HG03432 (cell line): ENCODE results near the gene DPCD.

Experiments used
- ATAC-seq: cut with Tn5 transposase; IDR thresholded peaks from one replicate; pipeline ENCODE4 v1.9.1; 2021; ENCODE audit warnings: mild to moderate bottlenecking, moderate library complexity; ENCODE audit not compliant: unreplicated experiment

The DPCD gene

DNA sequence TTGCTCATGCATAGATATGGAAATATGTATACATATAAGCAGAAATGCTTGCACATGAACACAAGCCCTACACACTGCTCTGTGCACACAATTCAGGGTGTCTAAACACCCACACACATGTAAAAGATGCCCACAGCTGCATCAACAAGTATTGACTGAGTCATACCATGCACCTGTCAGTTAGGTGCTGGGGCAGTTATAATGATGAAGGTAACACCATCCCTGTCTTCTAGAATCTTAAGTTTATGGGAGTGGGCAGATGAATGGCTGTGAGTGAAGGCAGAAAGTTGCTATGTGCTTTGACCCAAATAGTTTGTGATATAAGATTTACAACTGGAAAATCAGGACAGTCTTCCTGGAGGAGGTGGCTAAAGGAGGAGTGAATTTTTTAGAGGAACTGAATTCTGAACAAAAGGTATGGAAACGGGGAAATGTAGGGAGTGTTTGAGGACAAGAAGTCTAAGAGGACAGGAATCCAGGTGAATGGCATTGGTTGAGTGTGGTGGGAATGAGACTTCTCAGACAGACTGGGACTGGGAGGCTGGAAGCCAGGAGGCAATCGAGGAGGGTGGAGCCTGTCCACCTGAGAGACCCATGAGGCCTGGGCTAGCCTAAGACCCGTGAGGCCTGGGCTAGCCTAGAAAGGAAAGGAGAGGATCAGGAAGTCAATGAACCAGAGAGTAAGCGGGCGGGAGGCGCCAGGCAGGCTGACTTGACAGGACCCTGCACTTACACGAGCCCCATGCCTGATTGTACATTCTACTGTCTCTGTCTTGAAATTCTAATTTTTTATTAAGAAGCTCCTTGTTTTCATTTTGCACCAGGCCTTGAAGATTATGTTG lies 20.7 kb upstream of the DPCD start:
- no peak for ATAC-seq

DNA sequence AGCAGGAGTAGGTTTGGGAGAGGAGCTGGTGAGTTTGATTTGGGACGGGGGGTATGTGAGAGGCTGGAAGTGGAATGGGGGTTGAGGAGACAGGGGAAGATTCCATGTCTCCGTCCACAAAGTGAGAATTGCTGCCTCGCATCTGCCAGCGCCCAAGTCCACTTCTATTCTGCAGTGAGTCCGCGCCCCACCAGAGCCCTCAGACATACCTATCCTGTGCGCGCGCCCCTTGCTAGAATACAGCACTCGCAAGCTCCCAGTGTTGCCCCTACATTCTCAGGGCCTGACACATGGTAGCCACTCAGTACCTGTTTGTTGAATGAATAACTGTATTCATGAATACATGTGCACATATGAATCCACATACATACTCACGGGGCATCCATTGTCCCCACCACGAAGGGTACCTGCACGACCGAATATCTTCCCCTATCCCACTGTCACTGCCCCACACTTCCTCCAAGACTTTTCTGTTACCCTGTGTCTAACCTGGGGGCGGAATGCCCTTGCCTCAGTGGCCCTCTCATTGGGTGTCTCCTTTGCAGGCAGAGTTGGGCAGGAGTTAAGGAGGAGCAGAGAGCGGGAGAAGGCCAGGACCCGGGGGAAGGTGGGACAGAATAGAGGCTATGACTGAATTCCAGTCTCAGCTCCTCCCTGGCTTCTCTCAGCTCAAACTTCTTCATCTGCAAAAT lies 19.9 kb upstream of the DPCD start:
- ATAC-seq: no peak

DNA sequence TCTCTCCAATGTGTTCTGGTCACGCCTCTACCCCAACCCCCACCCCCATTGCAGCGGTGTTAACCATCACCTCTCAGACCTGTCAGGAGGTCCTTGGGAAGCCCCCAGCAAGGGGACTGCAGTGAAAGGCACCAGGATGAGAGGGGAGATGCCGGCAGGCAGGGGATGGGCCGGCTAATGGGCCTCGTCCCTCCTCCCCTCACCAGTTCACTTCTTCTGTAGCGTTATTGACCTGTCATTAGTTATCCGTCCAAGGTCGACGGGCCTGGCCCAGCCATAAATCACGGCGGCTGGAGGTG lies 18.8 kb upstream of the DPCD start:
- no peak for ATAC-seq

DNA sequence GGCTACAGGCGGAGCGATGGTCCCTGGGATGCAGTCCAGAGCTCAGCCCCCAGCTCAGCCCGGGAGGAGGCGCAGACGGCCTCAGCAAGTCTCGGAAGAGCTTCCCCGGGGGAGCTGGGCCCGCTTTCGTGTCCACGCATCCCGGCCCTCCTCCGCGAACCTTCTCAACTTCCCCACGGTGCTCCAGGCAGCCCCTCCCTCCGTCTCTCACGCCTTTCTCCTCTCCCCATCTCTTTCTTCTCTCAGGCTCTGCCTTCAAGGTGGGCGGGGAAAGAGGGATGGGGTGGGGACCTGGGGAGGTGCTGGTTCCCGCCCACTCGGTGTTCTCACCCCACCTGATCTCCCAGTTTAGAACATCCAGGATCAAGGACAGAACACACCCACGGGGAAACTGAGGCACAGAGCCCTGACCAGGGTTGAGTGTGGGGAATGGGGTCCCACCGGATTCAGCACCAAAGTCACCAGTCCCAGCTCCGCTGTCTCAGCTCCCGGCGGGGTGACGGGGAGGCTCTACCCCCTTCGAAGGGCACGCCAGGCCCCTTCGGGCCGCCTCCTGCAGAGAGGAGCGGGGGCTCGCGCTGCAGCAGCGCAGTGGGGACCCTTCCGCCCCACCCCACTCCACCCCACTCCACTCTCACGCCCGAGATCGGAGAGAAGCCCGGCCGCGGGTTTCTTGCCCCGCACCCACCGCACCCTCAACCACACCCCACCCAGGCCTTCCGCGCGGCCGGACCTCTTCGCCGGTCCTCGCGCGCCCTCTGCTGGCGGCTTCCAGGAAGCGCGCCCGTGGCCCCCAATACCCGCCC lies 18.3 kb upstream of the DPCD start:
- peak; percentile 74 for ATAC-seq

DNA sequence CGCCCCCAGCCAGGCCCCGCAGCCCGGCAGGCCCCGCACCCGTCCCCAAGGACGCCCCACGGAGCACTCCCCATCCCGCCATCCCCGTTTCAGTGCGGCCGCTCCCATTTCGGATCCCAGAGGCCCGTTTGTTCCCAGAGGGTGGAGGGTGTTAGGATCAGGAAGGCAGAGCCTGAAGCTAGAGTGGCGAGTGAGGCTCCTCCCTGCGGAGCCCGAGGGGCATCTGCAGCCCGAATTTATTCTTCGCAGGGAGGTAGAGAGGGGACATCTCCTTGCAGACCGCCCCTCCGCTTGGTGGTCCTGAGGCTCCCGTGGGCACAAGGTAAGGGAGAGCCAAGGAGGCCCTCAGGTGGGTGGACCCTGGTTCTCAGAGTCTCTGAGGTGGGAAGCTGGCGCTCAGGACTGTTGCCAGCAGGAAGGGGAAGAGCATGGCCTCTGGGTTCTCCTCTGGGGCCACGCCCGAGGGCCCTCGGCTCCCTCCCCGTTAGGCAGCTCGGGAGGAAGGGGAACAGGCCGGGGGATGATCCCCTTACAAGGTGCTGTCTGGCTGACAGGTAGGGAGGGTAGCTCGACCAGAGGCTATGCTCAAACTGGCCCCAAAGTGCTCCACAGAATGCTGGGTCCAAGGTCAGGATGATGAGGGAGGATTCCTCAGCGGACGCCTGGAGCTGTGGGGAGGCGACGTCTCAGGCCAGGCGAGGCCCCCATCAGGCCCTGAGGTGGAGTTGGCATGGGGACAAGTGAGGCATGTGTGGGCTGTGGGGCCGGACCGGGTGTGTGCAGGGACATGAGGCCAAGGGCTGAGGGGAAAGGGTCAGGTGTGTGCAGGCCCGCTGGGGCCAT lies 17.5 kb upstream of the DPCD start:
- peak; percentile 29 for ATAC-seq

DNA sequence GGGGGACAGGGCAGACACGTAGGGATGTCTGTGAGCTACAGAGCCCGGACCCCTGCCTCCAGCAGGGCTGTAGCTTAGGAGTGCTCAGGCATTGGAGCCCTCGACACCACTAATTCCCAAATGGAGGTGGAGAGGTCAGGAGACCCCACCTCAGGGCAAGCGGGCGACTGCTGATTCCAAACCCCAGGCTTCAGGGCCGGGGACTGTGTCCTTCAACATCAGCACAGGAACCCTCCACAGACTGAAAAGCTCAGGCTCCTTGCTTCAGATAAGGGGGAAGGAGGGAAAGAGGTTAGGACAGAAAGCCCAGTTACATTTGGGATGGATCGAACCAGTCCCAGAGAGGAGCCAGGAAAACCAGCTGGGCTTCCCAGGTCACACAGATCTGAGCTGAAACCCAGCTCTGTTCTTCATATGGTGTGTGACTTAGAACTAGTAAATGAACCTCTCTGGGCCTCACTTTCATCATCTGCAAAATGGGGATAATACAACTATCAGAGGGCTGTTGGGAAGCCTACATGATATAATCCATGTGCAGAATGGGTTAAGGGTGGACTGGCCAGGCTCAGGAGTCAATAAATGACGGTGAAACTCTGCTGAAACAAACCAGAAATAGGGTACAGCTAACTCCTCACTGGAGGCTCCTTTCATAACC lies 16.7 kb upstream of the DPCD start:
- no peak for ATAC-seq

DNA sequence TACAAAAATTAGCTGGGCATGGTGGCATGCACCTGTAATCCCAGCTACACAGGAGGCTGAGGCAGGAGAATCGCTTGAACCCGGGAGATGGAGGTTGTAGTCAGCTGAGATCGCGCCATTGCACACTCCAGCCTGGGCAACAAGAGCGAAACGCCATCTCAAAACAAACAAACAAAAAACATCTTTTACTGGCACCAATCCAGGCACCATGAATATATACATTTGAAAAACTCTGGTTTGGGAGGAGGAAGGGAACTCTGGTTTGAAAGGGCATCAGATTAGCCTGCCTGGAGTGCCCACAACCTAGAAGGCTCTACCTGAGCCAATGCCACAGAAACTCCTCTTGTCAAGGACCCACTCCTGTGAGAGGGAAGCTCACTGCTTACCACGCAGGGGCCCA lies 16.0 kb upstream of the DPCD start:
- ATAC-seq: no peak

DNA sequence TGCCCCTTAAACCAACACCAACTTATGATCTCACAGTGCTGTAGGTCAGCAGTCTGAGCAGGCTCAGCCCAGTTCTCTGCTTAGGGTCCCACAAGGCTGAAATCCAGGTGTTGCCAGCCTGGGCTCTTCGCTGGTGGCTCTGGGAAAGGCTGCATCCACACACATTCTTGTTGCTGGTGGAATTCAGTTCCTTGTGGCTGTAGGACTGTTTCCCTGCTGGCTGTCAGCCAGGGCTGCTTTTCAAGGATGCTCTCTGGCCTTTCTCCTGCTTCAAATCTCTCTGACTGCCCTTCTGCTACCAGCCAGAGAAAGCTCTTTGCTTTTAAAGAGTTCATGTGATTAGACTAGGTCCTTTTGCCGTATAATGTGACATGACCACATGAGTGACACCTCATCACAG lies 15.3 kb upstream of the DPCD start:
- ATAC-seq: no peak

DNA sequence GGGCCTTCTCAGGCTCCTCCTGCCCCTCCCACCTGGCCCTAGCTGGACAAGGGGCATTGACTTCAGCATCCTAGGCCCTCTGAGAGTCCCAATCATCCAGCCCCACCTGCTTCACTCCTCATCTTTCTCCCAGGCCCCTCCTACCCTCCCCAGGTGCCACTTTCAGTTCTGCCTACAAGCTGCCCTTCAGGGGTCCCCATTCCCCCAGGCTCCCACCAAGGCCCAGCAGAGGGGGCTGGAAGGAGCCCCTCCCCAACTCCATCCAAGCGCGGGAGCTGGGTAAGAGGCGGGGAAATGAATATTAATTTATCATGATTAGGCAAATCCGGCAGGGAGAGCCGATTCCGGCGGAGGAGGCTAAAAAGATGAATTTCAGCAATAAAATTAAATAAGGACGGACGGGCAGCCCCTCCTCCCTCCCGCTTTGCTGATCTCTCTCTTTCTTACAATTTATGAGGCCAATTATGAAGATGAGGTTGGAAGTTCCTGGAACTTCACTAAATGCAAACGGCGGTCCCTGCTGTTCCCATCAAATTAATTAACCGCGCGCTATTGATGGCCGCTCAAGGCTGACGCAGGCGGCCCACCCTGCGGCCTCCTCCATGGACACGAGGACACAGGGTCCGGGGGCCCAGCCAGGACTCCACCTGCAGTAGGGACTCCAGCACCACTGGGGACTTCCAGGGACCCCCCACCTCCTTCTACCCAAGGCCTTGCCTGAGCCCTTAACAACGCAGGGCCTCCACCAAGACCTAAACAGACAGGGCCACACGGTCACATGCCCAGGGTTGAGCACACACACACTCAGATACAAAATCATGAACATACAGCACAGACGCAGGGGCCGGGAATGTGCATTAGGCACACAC lies 14.0 kb upstream of the DPCD start:
- no peak for ATAC-seq

DNA sequence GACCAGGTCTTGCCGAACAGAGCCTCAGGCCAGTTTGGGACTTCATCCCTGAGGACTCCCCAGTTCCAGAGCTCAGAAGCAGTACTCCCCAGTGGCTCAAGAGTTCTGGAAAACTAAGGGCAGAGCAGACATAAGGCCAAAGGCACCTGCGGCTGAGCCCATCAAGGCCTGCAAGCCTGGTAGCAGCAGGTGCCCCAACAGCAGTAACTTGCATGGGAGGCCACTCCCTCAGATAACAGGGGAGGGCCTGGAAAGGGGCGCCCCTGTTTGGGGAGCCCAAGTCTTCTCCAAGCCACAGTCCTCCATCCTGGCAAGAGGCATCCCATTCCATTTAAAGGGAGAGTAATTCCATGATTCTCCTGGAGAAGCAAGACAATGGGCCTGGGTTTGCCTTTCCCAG lies 13.0 kb upstream of the DPCD start:
- ATAC-seq: no peak

DNA sequence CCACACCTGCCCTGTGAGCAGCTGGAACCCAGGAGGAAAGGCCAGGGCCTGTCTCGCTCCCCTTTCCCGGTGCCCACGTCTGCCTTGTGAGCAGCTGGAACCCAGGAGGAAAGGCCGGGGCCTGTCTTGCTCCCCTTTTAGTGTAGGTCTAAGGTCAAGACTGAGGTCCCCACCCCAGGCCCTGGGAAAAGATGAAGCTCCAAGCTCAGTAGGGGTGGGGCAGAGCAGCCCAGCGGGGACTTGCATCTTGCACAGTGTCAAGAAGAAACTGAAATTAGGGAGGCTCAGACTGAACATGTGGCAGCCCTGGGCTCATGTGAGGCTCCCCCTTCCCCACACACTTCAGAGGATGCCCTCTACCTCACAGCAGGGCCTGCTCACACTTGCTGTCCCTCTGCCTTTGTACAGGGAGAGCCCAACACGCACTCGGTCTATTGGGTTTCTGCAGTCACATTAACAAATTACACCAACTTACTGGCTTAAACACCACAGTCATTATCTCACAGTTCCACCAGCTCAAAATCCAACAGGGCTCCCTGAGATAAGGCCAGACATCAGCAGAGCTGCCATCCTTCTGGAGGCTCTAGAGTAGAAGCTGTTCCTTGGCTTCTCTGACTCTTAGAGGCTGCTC lies 12.4 kb upstream of the DPCD start:
- ATAC-seq: no peak

DNA sequence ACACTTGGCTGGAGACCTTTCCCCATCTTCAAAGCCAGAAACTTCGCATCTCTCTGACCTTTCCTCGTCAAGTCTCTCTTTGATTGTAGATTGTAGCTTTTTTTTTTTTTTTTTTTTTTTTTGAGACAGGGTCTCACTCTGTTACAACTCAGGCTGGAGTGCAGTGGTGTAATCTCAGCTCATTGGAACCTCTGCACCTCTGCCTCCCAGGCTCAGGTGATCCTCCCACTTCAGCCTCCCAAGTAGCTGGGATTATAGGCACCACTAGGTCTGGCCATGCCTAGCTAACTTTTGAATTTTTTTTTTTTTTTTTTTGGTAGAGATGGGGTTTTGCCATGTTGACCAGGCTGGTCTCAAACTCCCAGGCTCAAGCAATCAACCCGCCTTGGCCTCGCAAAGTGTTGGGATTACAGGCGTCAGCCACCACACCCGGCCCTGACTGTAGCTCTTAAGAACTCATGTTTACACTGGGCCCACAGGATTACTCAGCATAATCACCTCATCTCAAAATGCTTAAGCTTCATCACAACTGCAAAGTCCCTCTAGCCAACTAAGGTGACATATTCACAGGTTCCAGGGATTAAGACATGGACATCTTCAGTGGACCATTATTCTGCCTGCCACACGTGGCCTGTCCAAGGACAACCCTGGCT lies 11.8 kb upstream of the DPCD start:
- ATAC-seq: no peak

DNA sequence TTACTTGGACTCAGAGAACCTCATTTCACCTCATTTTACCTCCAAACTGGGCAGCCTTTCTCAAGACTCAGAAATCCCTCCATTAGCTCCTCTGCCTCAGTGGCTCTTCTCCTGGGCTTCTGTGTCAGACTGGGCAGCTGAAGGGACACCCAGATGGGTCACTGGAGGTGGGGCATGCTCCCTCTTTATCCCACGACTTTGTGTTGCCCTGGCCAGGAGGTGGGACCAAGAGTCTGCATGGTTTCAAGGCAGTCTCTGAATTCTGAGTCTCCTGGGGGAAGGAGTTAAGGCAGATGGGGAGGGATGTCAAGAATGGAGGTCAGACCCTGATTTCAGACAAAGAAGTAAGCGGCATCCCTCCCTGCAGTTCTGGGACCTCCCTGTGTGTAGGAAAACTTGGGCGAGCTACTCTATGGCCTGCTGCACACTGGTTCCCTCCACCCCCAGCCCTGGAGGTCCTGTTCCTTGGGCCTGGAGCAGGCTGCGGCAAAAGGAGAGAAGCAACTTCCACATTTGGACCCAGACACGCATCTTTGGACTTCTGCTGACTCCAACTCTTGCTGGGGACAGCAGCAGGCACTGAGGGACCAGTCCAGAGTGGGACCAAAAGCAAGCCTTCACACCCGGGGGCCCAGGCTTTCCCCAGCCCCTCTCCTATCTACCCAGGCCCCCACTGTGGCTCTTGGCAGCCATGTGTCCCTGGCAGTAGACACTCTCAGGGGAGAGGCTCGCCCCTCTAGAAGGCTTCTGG lies 10.8 kb upstream of the DPCD start:
- ATAC-seq: no peak

DNA sequence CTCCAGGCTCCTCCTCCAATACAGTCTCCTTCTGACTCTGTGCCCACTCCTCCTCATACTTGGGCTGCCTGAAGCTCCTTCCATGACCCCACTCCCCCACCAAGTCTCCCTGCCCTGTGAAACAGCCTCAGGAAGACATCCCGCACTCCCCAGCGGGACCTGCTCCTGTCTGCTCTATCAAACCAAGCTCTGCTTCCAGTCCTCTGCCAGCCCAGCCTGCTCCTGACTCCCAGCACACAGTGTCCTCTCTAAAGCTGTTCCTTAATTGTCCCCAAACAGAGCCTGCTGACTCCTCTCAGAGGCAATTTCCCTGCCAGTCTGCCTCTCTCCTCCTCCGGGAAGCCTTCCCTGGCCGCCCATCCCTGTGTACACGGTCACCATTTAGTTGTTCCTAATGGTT lies 9.9 kb upstream of the DPCD start:
- ATAC-seq: no peak

DNA sequence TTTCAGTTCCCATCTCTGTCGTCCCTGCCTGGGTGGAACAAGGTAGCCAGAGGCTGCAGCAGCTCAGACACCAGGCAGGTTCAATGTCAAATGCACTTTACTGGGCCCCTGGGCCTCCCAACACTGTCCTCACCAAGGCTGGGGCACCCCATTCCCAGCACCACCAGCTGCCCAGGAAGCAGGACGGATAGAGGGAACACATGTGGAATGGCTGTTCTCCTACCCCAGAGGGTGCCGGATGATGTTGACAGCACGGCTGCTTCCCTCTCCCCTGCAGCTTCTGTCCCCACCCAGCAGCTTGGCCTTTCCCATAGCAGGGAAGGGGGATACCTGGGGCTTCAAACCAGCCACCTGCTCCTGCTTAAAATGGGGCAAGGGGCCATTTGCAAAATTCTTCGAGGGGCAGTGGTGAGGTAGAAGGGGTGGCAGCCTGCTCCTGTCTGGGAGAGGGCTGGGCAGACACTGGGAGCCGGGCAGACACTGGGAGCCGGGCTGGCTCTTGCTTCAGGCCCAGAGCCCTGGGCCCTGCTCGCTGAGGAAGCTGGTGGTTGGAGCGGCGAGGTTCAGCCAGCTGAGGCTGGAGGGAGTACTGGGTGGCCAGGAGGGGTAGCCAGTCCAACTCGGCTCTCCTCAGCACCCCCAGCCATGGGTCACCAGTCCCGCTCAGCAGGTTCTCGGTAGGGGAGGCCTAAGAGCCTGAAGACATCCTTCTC lies 9.2 kb upstream of the DPCD start:
- ATAC-seq: no peak

DNA sequence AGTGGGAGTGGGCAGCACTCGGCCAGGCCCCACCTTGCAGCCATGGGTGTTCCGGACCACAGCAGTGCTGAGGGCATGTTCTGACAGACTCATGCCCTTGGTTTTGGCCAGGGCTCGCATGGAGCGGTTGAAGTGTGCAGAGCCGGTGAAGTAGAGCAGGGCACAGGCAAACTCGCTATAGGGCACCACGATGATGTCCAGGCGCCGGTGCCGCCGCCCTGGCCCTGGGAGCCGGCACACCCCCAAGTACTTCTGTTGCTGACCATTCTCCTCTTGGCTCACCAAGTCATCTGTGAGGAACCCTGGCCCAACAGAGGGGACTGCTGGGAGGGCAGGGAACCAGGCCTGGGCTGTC lies 8.6 kb upstream of the DPCD start:
- ATAC-seq: no peak
